IMR-90 (cell line): ENCODE data around the gene WDR45B.

ENCODE experiments used
- CEBPB ChIP-seq: IDR thresholded peaks from 2 replicates; pipeline ENCODE4 v1.6.1; 2012; ENCODE audit warnings: low read depth, low read length, improper control_type of control experiment
- CTCF ChIP-seq: conservative IDR thresholded peaks from 2 replicates; pipeline ENCODE4 v1.5.1; 2012; ENCODE audit warnings: mild to moderate bottlenecking, low read depth, low read length, improper control_type of control experiment
- FOS ChIP-seq: fragments of 150-350 bp; IDR thresholded peaks from 2 replicates; pipeline ENCODE4 v1.6.1; 2016; ENCODE audit warnings: low read depth, low read length
- MAFK ChIP-seq: IDR thresholded peaks from 2 replicates; pipeline ENCODE4 v1.6.1; 2012; ENCODE audit warnings: low read depth, low read length, improper control_type of control experiment
- MXI1 ChIP-seq: IDR thresholded peaks from 2 replicates; pipeline ENCODE4 v1.6.1; 2012; ENCODE audit warnings: low read depth, mild to moderate bottlenecking, low read length, moderate library complexity, borderline replicate concordance
- NFE2L2 ChIP-seq: fragments of 150-350 bp; IDR thresholded peaks from 2 replicates; pipeline ENCODE4 v1.6.1; 2016; ENCODE audit warnings: low read depth, mild to moderate bottlenecking, low read length
- POLR2A ChIP-seq: IDR thresholded peaks from 2 replicates; pipeline ENCODE4 v1.6.1; 2012; ENCODE audit warnings: mild to moderate bottlenecking, low read depth, low read length
- RAD21 ChIP-seq: IDR thresholded peaks from 2 replicates; pipeline ENCODE4 v1.6.1; 2012; ENCODE audit warnings: low read length, improper control_type of control experiment
- RCOR1 ChIP-seq: IDR thresholded peaks from 2 replicates; pipeline ENCODE4 v1.6.1; 2012; ENCODE audit warnings: mild to moderate bottlenecking, low read length, improper control_type of control experiment; ENCODE audit not compliant: insufficient replicate concordance
- RFX5 ChIP-seq: IDR thresholded peaks from 2 replicates; pipeline ENCODE4 v1.8.0; 2012; ENCODE audit warnings: low read depth, mild to moderate bottlenecking, low read length, moderate library complexity
- USF2 ChIP-seq: fragments of 150-350 bp; IDR thresholded peaks from 2 replicates; pipeline ENCODE4 v1.6.1; 2017; ENCODE audit warnings: mild to moderate bottlenecking, antibody characterized with exemption, low read length, low read depth

GRCh38 chr17:82629748-82630147 is 18.5 kb downstream of the WDR45B start:
- TF ChIP-seq MAFK (no peak), CTCF (no peak), CEBPB (no peak), POLR2A (no peak), RFX5 (no peak), NFE2L2 (no peak), MXI1 (no peak), RAD21 (no peak), FOS (no peak), USF2 (no peak), RCOR1 (no peak)
